Neural cell (in vitro differentiated cells): Measurements from ENCODE around the gene CAGE1. TPM values are rescaled to one million over a fixed set of nuclear protein-coding genes. Genes with fewer than 3 reads are reported as not detected.

ENCODE experiments used
- H2AFZ ChIP-seq: fragments of 200-600, 300-800 bp; sonication (generic), shearing (Covaris generic); 2 replicates; pipeline ENCODE4 v1.6.0; 2014; ENCODE audit warnings: low read depth, mild to moderate bottlenecking, antibody characterized with exemption, low read length, moderate library complexity
- H3F3A ChIP-seq: fragments of 200-600 bp; shearing (Covaris generic); 2 replicates; pipeline ENCODE4 v1.6.1; 2016; ENCODE audit warnings: mild to moderate bottlenecking, moderate library complexity, mixed read lengths, antibody characterized with exemption, low read length; ENCODE audit not compliant: insufficient read depth, poor library complexity, severe bottlenecking
- H3K27ac ChIP-seq: fragments of 200-600, 300-800 bp; sonication (generic), shearing (Covaris generic); 2 replicates; pipeline ENCODE4 v1.5.1; 2014; ENCODE audit warnings: mild to moderate bottlenecking, low read length, moderate library complexity
- H3K27me3 ChIP-seq: fragments of 300-800, 200-600 bp; sonication (generic), shearing (Covaris generic); 2 replicates; pipeline ENCODE4 v1.6.0; 2014; ENCODE audit warnings: mild to moderate bottlenecking, low read depth, low read length, moderate library complexity; ENCODE audit not compliant: insufficient read depth
- H3K36me3 ChIP-seq: fragments of 300-800, 200-600 bp; sonication (generic), shearing (Covaris generic); 2 replicates; pipeline ENCODE4 v1.5.1; 2014; ENCODE audit warnings: mild to moderate bottlenecking, antibody characterized with exemption, low read length, moderate library complexity; ENCODE audit not compliant: insufficient read depth
- H3K4me2 ChIP-seq: fragments of 300-800, 200-600 bp; sonication (generic), shearing (Covaris generic); 2 replicates; pipeline ENCODE4 v1.6.0; 2014; ENCODE audit warnings: mild to moderate bottlenecking, low read length
- H3K4me3 ChIP-seq: fragments of 300-800, 200-600 bp; sonication (generic), shearing (Covaris generic); 2 replicates; pipeline ENCODE4 v1.5.1; 2014; ENCODE audit warnings: mild to moderate bottlenecking, low read length, moderate library complexity
- H3K79me2 ChIP-seq: fragments of 200-600 bp; shearing (Covaris generic); replicated peaks from 2 replicates; pipeline ENCODE4 v1.6.0; 2014; ENCODE audit warnings: mild to moderate bottlenecking, low read length, moderate library complexity; ENCODE audit not compliant: insufficient read depth
- H3K9ac ChIP-seq: fragments of 300-800, 200-600 bp; sonication (generic), shearing (Covaris generic); 2 replicates; pipeline ENCODE4 v1.6.1; 2016; ENCODE audit warnings: mild to moderate bottlenecking, low read length, mixed read lengths
- H3K9me2 ChIP-seq: fragments of 200-600 bp; shearing (Covaris generic); 2 replicates; pipeline ENCODE4 v1.6.1; 2016; ENCODE audit warnings: mild to moderate bottlenecking, low read length, mixed read lengths; ENCODE audit not compliant: insufficient read depth
- H3K9me3 ChIP-seq: fragments of 200-600, 300-800 bp; sonication (generic), shearing (Covaris generic); 2 replicates; pipeline ENCODE4 v1.6.1; 2016; ENCODE audit warnings: mild to moderate bottlenecking, mixed run types, low read length, moderate library complexity, mixed read lengths
- H4K20me1 ChIP-seq: fragments of 200-600 bp; shearing (Covaris generic); 2 replicates; pipeline ENCODE4 v1.6.1; 2016; ENCODE audit warnings: mild to moderate bottlenecking, mixed run types; ENCODE audit not compliant: insufficient read depth
- EP300 ChIP-seq: fragments of 450-650 bp; conservative IDR thresholded peaks from 2 replicates; pipeline ENCODE4 v1.6.1; 2014; ENCODE audit warnings: antibody characterized with exemption, mild to moderate bottlenecking, moderate library complexity; ENCODE audit not compliant: poor library complexity, severe bottlenecking
- EZH2 ChIP-seq: fragments of 200-600, 300-800 bp; shearing (Covaris generic), sonication (generic); IDR thresholded peaks from 2 replicates; pipeline ENCODE4 v1.6.1; 2014; ENCODE audit warnings: antibody characterized with exemption, low read length, borderline replicate concordance, mild to moderate bottlenecking; ENCODE audit not compliant: insufficient read depth, poor library complexity, severe bottlenecking
- MXI1 ChIP-seq: fragments of 450-650 bp; conservative IDR thresholded peaks from 2 replicates; pipeline ENCODE4 v1.6.1; 2014; ENCODE audit warnings: antibody characterized with exemption, mild to moderate bottlenecking; ENCODE audit not compliant: poor library complexity, severe bottlenecking
- POLR2AphosphoS5 ChIP-seq: IDR thresholded peaks from 2 replicates; pipeline ENCODE4 v1.6.1; 2012
- RAD21 ChIP-seq: fragments of 450-650 bp; conservative IDR thresholded peaks from 2 replicates; pipeline ENCODE4 v1.6.1; 2014; ENCODE audit warnings: antibody characterized with exemption, mild to moderate bottlenecking, moderate library complexity
- SMC3 ChIP-seq: fragments of 450-650 bp; conservative IDR thresholded peaks from 2 replicates; pipeline ENCODE4 v1.6.1; 2014; ENCODE audit warnings: antibody characterized with exemption, mild to moderate bottlenecking, moderate library complexity; ENCODE audit not compliant: poor library complexity
- TAF1 ChIP-seq: IDR thresholded peaks from 2 replicates; pipeline ENCODE4 v1.6.1; 2012; ENCODE audit warnings: low read depth
- polyA plus RNA-seq: library from polyadenylated mRNA; depleted of rRNA; stranded (reverse); fragments of >200 nt; gene quantifications from 2 replicates; pipeline ENCODE4 v1.2.3, GENCODE V29; 2014
- TF ChIP-seq, protein P1 (sequence below): IDR thresholded peaks from 2 replicates; pipeline ENCODE4 v1.6.1; 2012; ENCODE audit warnings: borderline replicate concordance
- TF ChIP-seq, protein P2 (sequence below): fragments of 450-650 bp; IDR thresholded peaks from 2 replicates; pipeline ENCODE4 v1.5.1; 2014; ENCODE audit warnings: antibody characterized with exemption, mild to moderate bottlenecking, moderate library complexity; ENCODE audit not compliant: poor library complexity, severe bottlenecking

CAGE1 gene
- polyA plus RNA-seq, 1 donor from 2014 or later, result not detected

DNA sequence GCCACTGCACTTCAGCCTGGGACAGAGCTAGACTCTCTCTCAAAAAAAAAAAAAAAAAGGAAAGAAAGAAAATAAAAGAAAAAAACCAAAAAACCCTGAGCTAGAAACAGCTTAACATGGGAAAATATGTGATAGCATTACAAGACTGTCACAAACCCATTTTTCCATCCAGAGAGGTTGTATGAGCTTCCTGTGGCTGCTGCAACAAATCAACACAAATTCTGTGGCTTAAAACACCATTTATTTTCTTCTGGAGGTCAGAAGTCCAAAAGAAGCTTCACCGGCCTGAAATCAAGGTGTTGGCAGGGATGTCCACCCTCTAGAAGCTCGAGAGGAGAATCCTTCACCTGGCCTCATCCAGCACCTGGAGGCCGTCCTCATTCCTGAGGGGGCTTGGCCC is 54.9 kb downstream of the CAGE1 start:
- H3K9me3 ChIP-seq, result no peaks in the 10 kb centered on the region
- no peaks in the 10 kb centered on the region for H3K36me3 ChIP-seq
- no peaks in the 10 kb centered on the region for H3F3A ChIP-seq
- TF ChIP-seq MXI1, result no peak
- TF ChIP-seq POLR2AphosphoS5, result no peak
- TF ChIP-seq RAD21, result no peak
- no peak for TF ChIP-seq EP300
- no peak for TF ChIP-seq SMC3
- TF ChIP-seq, protein P1, sequence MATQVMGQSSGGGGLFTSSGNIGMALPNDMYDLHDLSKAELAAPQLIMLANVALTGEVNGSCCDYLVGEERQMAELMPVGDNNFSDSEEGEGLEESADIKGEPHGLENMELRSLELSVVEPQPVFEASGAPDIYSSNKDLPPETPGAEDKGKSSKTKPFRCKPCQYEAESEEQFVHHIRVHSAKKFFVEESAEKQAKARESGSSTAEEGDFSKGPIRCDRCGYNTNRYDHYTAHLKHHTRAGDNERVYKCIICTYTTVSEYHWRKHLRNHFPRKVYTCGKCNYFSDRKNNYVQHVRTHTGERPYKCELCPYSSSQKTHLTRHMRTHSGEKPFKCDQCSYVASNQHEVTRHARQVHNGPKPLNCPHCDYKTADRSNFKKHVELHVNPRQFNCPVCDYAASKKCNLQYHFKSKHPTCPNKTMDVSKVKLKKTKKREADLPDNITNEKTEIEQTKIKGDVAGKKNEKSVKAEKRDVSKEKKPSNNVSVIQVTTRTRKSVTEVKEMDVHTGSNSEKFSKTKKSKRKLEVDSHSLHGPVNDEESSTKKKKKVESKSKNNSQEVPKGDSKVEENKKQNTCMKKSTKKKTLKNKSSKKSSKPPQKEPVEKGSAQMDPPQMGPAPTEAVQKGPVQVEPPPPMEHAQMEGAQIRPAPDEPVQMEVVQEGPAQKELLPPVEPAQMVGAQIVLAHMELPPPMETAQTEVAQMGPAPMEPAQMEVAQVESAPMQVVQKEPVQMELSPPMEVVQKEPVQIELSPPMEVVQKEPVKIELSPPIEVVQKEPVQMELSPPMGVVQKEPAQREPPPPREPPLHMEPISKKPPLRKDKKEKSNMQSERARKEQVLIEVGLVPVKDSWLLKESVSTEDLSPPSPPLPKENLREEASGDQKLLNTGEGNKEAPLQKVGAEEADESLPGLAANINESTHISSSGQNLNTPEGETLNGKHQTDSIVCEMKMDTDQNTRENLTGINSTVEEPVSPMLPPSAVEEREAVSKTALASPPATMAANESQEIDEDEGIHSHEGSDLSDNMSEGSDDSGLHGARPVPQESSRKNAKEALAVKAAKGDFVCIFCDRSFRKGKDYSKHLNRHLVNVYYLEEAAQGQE, result no peak
- TF ChIP-seq TAF1, result no peak
- no peak for TF ChIP-seq EZH2
- TF ChIP-seq, protein P2, sequence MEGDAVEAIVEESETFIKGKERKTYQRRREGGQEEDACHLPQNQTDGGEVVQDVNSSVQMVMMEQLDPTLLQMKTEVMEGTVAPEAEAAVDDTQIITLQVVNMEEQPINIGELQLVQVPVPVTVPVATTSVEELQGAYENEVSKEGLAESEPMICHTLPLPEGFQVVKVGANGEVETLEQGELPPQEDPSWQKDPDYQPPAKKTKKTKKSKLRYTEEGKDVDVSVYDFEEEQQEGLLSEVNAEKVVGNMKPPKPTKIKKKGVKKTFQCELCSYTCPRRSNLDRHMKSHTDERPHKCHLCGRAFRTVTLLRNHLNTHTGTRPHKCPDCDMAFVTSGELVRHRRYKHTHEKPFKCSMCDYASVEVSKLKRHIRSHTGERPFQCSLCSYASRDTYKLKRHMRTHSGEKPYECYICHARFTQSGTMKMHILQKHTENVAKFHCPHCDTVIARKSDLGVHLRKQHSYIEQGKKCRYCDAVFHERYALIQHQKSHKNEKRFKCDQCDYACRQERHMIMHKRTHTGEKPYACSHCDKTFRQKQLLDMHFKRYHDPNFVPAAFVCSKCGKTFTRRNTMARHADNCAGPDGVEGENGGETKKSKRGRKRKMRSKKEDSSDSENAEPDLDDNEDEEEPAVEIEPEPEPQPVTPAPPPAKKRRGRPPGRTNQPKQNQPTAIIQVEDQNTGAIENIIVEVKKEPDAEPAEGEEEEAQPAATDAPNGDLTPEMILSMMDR, result no peak
- H3K4me3 ChIP-seq, result no peak overlapping the region
- no peaks in the 10 kb centered on the region for H3K9me2 ChIP-seq
- no peak overlapping the region for H3K4me2 ChIP-seq
- H3K27me3 ChIP-seq, result no peaks in the 10 kb centered on the region
- no peak overlapping the region for H3K27ac ChIP-seq
- no peak overlapping the region for H3K9ac ChIP-seq
- no peaks in the 10 kb centered on the region for H4K20me1 ChIP-seq
- no peak overlapping the region for H2AFZ ChIP-seq
- H3K79me2 ChIP-seq, result no peaks in the 10 kb centered on the region

DNA sequence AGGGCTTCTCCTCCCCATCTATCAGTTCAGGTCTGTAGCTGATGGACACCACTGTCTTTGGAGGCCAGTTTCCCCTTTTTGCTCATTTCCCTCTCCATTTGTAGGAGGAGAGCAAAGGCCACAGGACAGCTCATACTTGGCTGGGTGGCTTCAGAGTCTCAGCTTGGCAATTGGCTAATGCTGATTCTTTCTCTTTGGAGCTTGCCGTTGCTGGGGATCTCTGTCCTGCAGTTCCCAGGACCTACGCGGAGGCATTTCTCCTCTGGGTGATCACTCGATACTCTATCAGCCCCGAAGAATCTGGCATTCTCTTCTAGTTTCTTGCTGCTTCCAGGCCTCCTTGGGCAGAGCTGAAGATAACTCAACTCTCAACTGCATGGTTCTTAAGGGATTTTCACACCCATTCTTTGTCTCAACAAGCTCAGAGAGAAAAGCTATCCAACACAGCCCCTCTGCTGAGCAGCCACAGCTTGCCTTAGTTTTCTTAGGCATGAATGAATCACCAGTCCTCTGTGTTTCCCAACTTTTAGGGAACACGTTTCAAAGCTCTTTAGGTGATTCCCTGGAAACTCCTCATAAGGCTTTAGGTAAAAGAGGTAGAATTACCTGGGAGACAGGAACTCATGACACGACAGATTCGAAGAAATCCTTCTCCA is 57.3 kb downstream of the CAGE1 start:
- H3K36me3 ChIP-seq, result no peaks in the 10 kb centered on the region

More for the DNA sequence above, 57.3 kb downstream of the CAGE1 start:
- Histone ChIP-seq H3K4me3 (no peak overlapping the region), H3K9ac (no peak overlapping the region), H4K20me1 (no peaks in the 10 kb centered on the region), H3K9me2 (no peaks in the 10 kb centered on the region), H3F3A (no peaks in the 10 kb centered on the region), H3K27ac (no peak overlapping the region), H3K27me3 (no peaks in the 10 kb centered on the region), H3K9me3 (no peaks in the 10 kb centered on the region), H2AFZ (no peak overlapping the region), H3K4me2 (no peak overlapping the region), H3K79me2 (no peaks in the 10 kb centered on the region)
- TF ChIP-seq EP300 (no peak), RAD21 (no peak), SMC3 (no peak), POLR2AphosphoS5 (no peak), EZH2 (no peak), TAF1 (no peak), MXI1 (no peak)
- TF ChIP-seq, protein P2, result no peak
- TF ChIP-seq, protein P1, result no peak
